Natural killer cell (primary cell): ENCODE measurements around the gene RPL39L. TPM values are rescaled to one million over a fixed set of nuclear protein-coding genes. Genes with fewer than 3 reads are reported as not detected.

ENCODE experiments used
- ATAC-seq, 3 donors: fragments of 150-1000 bp in 2 of 3; fragments of 200-7000 bp in 1 of 3; cut with Tn5 transposase; 1 replicate in 1 of 3; 2 replicates in 2 of 3; pipeline ENCODE4 v1.10.0; 2021; ENCODE audit warnings: mild to moderate bottlenecking in 2 of 3, moderate library complexity in 2 of 3
- DNase-seq, 2 donors: peaks; one replicate each; pipeline versions ENCODE4 v3.0.0 to v3.0.0-alpha.2; 2013 to 2021; ENCODE audit warnings: mixed read lengths in 1 of 2
- H3K27ac ChIP-seq: one replicate; pipeline ENCODE4 v1.5.1; 2013; ENCODE audit warnings: mild to moderate bottlenecking, low read length
- H3K27me3 ChIP-seq: one replicate; pipeline ENCODE4 v1.6.1; 2013; ENCODE audit warnings: low read length; ENCODE audit not compliant: control insufficient read depth, insufficient read depth
- H3K36me3 ChIP-seq: one replicate; pipeline ENCODE4 v1.6.1; 2013; ENCODE audit warnings: low read length; ENCODE audit not compliant: control insufficient read depth, insufficient read depth
- H3K4me1 ChIP-seq: one replicate; pipeline ENCODE4 v1.6.1; 2013; ENCODE audit warnings: low read length; ENCODE audit not compliant: control insufficient read depth, insufficient read depth
- H3K4me3 ChIP-seq: one replicate; pipeline ENCODE4 v1.5.1; 2013; ENCODE audit warnings: low read length
- H3K9me3 ChIP-seq: one replicate; pipeline ENCODE4 v1.6.1; 2013; ENCODE audit warnings: low read length; ENCODE audit not compliant: control insufficient read depth, insufficient read depth
- H3K27ac Mint-ChIP-seq, 2 donors: one replicate each; pipeline ENCODE4 v1.8.0; 2022; ENCODE audit warnings: mild to moderate bottlenecking in 2 of 2, mixed read lengths in 2 of 2, moderate library complexity in 1 of 2
- H3K27me3 Mint-ChIP-seq, 2 donors: one replicate each; pipeline ENCODE4 v1.8.0; 2022; ENCODE audit warnings: low read depth in 2 of 2, mixed read lengths in 2 of 2
- H3K36me3 Mint-ChIP-seq: one replicate; pipeline ENCODE4 v1.8.0; 2022; ENCODE audit warnings: mixed read lengths
- H3K4me1 Mint-ChIP-seq, 2 donors: one replicate each; pipeline ENCODE4 v1.8.0; 2022; ENCODE audit warnings: mixed read lengths in 2 of 2
- H3K4me3 Mint-ChIP-seq: one replicate; pipeline ENCODE4 v1.8.0; 2022; ENCODE audit warnings: mild to moderate bottlenecking, moderate library complexity, mixed read lengths
- H3K9me3 Mint-ChIP-seq, 2 donors: one replicate each; pipeline ENCODE4 v1.8.0; 2022; ENCODE audit warnings: mixed read lengths in 2 of 2
- WGBS: methylation state at CpG from one replicate; pipeline ENCODE4 v1.1.7; 2013; ENCODE audit warnings: missing lambda C conversion rate; ENCODE audit not compliant: insufficient coverage; 5-methylcytosine and 5-hydroxymethylcytosine counted together
- intact Hi-C: fragments of 100-400 bp; cut with micrococcal nuclease; formaldehyde crosslinking; loops from one replicate; pipeline ENCODE4 v1.14.2; 2022
- total RNA-seq, 4 donors: library from RNA; stranded (reverse); fragments of 120-200 nt in 1 of 4; gene quantifications; one replicate each; pipeline versions ENCODE4 v1.2.3 to v1.2.4, GENCODE V29; 2013 to 2022
- TF ChIP-seq, protein P1 (sequence below): fragments of 200-600 bp; IDR thresholded peaks from one replicate; pipeline ENCODE4 v1.8.0; 2022; ENCODE audit warnings: antibody characterized with exemption

Gene RPL39L
- total RNA-seq, 3 donors from 2014 or later (not counting 1 experiment from before 2014, with no cell fraction given), result 3.1 to 6.6 (median 4.3) TPM

GRCh38 chr3:187105700-187106099 lies 33.6 kb downstream of the RPL39L start:
- no peak overlapping the region for H3K4me3 ChIP-seq
- DNase-seq (no peak), ATAC-seq (no peak)
- Mint-ChIP-seq H3K27me3 (peaks cover 13 to 36% of the 10 kb centered on the region in 2 donors), H3K4me3 (no peak overlapping the region), H3K36me3 (no peaks in the 10 kb centered on the region), H3K9me3 (no peaks in the 10 kb centered on the region), H3K27ac (no peak overlapping the region), H3K4me1 (peaks cover 37 to 38% of the 10 kb centered on the region in 2 donors)
- TF ChIP-seq, protein P1, sequence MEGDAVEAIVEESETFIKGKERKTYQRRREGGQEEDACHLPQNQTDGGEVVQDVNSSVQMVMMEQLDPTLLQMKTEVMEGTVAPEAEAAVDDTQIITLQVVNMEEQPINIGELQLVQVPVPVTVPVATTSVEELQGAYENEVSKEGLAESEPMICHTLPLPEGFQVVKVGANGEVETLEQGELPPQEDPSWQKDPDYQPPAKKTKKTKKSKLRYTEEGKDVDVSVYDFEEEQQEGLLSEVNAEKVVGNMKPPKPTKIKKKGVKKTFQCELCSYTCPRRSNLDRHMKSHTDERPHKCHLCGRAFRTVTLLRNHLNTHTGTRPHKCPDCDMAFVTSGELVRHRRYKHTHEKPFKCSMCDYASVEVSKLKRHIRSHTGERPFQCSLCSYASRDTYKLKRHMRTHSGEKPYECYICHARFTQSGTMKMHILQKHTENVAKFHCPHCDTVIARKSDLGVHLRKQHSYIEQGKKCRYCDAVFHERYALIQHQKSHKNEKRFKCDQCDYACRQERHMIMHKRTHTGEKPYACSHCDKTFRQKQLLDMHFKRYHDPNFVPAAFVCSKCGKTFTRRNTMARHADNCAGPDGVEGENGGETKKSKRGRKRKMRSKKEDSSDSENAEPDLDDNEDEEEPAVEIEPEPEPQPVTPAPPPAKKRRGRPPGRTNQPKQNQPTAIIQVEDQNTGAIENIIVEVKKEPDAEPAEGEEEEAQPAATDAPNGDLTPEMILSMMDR, result no peak
- no peaks in the 10 kb centered on the region for H3K9me3 ChIP-seq
- H3K27ac ChIP-seq, result no peak overlapping the region
- no peaks in the 10 kb centered on the region for H3K27me3 ChIP-seq
- WGBS, result 100% methylated on average over 3 of the region's 3 CpGs
- H3K36me3 ChIP-seq, result no peaks in the 10 kb centered on the region
- H3K4me1 ChIP-seq, result peaks cover 24% of the 10 kb centered on the region
- intact Hi-C loops, result no loop called here

DNA sequence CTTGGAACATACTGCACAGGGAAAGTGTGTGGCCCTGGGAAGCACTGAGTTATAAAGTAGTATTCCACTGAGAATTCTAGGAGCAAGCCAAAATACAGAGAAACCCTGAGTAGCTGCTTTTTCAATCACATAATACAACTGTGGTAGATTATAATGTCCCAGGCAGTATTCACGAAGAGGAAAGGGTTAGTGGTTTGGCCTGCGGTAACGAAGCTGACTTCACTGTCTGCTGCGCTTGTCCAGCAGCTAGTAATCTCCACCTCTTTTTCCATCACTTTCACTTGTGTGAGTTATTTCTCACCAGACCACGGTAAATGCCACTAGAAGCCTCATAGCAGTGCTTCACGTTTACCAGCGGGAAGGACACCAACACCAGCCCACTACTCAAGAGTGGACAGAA lies 34.4 kb downstream of the RPL39L start:
- TF ChIP-seq, protein P1, result no peak
- Mint-ChIP-seq H3K36me3 (no peaks in the 10 kb centered on the region), H3K4me1 (peaks cover 37 to 38% of the 10 kb centered on the region in 2 donors), H3K4me3 (peak overlapping the region; percentile 22), H3K27me3 (peaks cover 13 to 37% of the 10 kb centered on the region in 2 donors), H3K27ac (peak overlapping the region; percentile 50 to 68), H3K9me3 (no peaks in the 10 kb centered on the region)
- intact Hi-C loops, result no loop called here
- Histone ChIP-seq H3K27ac (no peak overlapping the region), H3K4me1 (peaks cover 24% of the 10 kb centered on the region), H3K27me3 (no peaks in the 10 kb centered on the region), H3K9me3 (no peaks in the 10 kb centered on the region), H3K36me3 (no peaks in the 10 kb centered on the region), H3K4me3 (no peak overlapping the region)
- peak in 1 of 2 donors; percentile 33 for DNase-seq
- 50% methylated on average over 7 of the region's 7 CpGs for WGBS
- peak; percentile 37 to 86 (median 71) for ATAC-seq

GRCh38 chr3:187104342-187104741 lies 35.0 kb downstream of the RPL39L start:
- TF ChIP-seq, protein P1, result no peak
- Histone ChIP-seq H3K4me1 (peaks cover 24% of the 10 kb centered on the region), H3K36me3 (no peaks in the 10 kb centered on the region), H3K9me3 (no peaks in the 10 kb centered on the region), H3K27me3 (no peaks in the 10 kb centered on the region), H3K27ac (no peak overlapping the region), H3K4me3 (no peak overlapping the region)
- DNase-seq, result no peak
- no peak for ATAC-seq
- Mint-ChIP-seq H3K9me3 (no peaks in the 10 kb centered on the region), H3K4me1 (peaks cover 37 to 38% of the 10 kb centered on the region in 2 donors), H3K36me3 (no peaks in the 10 kb centered on the region), H3K27me3 (peaks cover 13 to 43% of the 10 kb centered on the region in 2 donors), H3K27ac (peak overlapping the region in 1 of 2 donors; percentile 68), H3K4me3 (peak overlapping the region; percentile 22)
- 97% methylated on average over 7 of the region's 7 CpGs for WGBS
- intact Hi-C loops, result no loop called here

- 100% methylated on average over 5 of the region's 5 CpGs for WGBS
- H3K4me3 Mint-ChIP-seq, result no peak overlapping the region
- TF ChIP-seq, protein P1, result no peak
- H3K27me3 Mint-ChIP-seq, result peaks cover 13 to 47% of the 10 kb centered on the region in 2 donors
- intact Hi-C loops, result no loop called here
- peaks cover 24% of the 10 kb centered on the region for H3K4me1 ChIP-seq
- no peaks in the 10 kb centered on the region for H3K27me3 ChIP-seq
- H3K27ac Mint-ChIP-seq, result no peak overlapping the region
- H3K4me3 ChIP-seq, result no peak overlapping the region
- H3K27ac ChIP-seq, result no peak overlapping the region
- H3K36me3 Mint-ChIP-seq, result no peaks in the 10 kb centered on the region
- no peaks in the 10 kb centered on the region for H3K9me3 Mint-ChIP-seq
- ATAC-seq (no peak), DNase-seq (no peak)
- H3K4me1 Mint-ChIP-seq, result peaks cover 37 to 42% of the 10 kb centered on the region in 2 donors
- no peaks in the 10 kb centered on the region for H3K36me3 ChIP-seq
- H3K9me3 ChIP-seq, result no peaks in the 10 kb centered on the region
These were observed 36.0 kb downstream of the RPL39L start for GRCh38 chr3:187103251-187103650.
